ENCODE measurements around the gene C5orf58. TPM values are rescaled to one million over a fixed set of nuclear protein-coding genes. Genes with fewer than 3 reads are reported as not detected.

Gene C5orf58
- total and polyA plus RNA-seq, 7 donors, result not detected

DNA sequence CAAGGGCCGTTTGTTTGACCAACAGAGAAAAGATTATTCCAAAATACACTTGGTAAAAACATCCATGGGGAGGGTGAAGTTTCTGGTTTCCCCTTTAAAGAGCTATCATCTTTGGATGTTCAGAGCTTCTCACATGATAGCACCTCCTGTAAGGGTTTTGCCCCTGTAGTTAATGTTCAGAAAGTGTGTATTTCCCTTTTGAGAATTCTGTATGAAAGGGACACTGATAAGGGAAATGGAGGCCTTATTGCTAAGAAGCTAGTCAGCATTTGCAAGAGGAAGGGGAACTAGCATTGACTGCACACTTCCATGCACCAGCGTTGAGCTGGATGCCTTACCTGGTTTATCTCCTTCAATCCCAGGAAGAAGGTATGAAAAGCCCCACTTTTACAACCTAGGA, 31.5 kb upstream of the C5orf58 start:
- no peak for DNase-seq
- Histone ChIP-seq H3K36me3 (no peaks in the 10 kb centered on the region), H3K9me3 (no peaks in the 10 kb centered on the region), H3K4me1 (no peaks in the 10 kb centered on the region), H3K27me3 (peaks cover 0 to 3% (median 0%) of the 10 kb centered on the region in 3 donors), H3K27ac (no peak overlapping the region), H3K4me3 (no peak overlapping the region)
- 43 to 66% methylated on average over 2 of the region's 2 CpGs for WGBS, 2 donors
- intact Hi-C loops (cut with DNase I), result no loop called here
- TF ChIP-seq POLR2AphosphoS5 (IDR thresholded peaks at IDR 0.05), result no peak
- no peak for TF ChIP-seq EP300 (IDR thresholded peaks at IDR 0.05)
- TF ChIP-seq, protein P1, sequence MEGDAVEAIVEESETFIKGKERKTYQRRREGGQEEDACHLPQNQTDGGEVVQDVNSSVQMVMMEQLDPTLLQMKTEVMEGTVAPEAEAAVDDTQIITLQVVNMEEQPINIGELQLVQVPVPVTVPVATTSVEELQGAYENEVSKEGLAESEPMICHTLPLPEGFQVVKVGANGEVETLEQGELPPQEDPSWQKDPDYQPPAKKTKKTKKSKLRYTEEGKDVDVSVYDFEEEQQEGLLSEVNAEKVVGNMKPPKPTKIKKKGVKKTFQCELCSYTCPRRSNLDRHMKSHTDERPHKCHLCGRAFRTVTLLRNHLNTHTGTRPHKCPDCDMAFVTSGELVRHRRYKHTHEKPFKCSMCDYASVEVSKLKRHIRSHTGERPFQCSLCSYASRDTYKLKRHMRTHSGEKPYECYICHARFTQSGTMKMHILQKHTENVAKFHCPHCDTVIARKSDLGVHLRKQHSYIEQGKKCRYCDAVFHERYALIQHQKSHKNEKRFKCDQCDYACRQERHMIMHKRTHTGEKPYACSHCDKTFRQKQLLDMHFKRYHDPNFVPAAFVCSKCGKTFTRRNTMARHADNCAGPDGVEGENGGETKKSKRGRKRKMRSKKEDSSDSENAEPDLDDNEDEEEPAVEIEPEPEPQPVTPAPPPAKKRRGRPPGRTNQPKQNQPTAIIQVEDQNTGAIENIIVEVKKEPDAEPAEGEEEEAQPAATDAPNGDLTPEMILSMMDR (IDR thresholded peaks at IDR 0.05), result no peak
- TF ChIP-seq POLR2A (IDR thresholded peaks at IDR 0.05), result no peak

DNA sequence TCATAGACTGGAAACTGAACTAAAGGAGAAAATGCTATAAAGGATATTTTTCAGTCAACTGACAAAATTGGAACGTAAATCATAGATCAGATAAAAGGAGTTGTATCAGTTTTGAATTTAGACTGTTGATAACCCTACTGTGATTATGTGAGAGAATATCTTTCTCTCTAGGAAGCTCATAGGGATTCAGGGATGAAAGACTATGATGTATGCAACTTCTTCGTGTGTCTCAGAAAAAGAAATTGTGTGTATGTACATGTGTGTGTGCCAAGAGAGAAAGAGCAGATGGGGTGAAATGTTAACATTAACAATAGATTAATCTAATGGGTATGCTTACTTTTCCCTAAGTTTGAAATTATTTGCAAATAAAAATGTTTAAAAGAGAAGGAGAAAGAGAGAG, 30.7 kb upstream of the C5orf58 start:
- intact Hi-C loops (cut with DNase I), result no loop called here
- no peaks in the 10 kb centered on the region for H3K36me3 ChIP-seq
- peaks cover 0 to 3% (median 0%) of the 10 kb centered on the region in 3 donors for H3K27me3 ChIP-seq
- DNase-seq, result no peak
- no peaks in the 10 kb centered on the region for H3K4me1 ChIP-seq
- H3K27ac ChIP-seq, result no peak overlapping the region
- WGBS, 2 donors, result 57 to 71% methylated on average over 2 of the region's 2 CpGs
- no peaks in the 10 kb centered on the region for H3K9me3 ChIP-seq
- no peak overlapping the region for H3K4me3 ChIP-seq
- TF ChIP-seq POLR2AphosphoS5 (IDR thresholded peaks at IDR 0.05) (no peak), EP300 (IDR thresholded peaks at IDR 0.05) (no peak), POLR2A (IDR thresholded peaks at IDR 0.05) (no peak)
- TF ChIP-seq, protein P1 (IDR thresholded peaks at IDR 0.05), result no peak

DNA sequence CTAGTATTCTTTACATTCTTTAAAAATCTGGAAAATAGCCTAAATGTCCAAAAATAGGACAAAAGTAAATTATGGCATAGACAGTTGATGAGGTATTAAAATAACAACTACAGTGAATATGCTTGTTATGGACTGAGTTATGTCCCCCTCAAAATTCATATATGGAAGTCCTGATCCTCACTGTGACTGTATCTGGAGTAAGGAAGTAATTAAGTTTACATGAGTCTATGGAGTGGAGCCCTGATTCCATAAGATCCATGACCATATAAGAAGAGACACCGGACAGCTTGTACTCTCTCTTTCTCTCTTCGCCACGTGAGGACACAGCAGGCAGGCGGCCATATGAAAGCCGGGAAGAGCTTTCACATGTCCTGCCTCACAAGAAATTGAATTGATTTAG, 28.6 kb upstream of the C5orf58 start:
- TF ChIP-seq EP300 (IDR thresholded peaks at IDR 0.05) (no peak), POLR2AphosphoS5 (IDR thresholded peaks at IDR 0.05) (no peak)
- no peak overlapping the region for H3K4me3 ChIP-seq
- WGBS, 2 donors, result 79 to 86% methylated on average over 5 of the region's 5 CpGs
- H3K36me3 ChIP-seq, result no peaks in the 10 kb centered on the region
- H3K9me3 ChIP-seq, result no peaks in the 10 kb centered on the region
- peaks cover 0 to 3% (median 0%) of the 10 kb centered on the region in 3 donors for H3K27me3 ChIP-seq
- intact Hi-C loops (cut with DNase I), result no loop called here
- no peak for DNase-seq
- H3K4me1 ChIP-seq, result no peaks in the 10 kb centered on the region
- no peak overlapping the region for H3K27ac ChIP-seq

DNA sequence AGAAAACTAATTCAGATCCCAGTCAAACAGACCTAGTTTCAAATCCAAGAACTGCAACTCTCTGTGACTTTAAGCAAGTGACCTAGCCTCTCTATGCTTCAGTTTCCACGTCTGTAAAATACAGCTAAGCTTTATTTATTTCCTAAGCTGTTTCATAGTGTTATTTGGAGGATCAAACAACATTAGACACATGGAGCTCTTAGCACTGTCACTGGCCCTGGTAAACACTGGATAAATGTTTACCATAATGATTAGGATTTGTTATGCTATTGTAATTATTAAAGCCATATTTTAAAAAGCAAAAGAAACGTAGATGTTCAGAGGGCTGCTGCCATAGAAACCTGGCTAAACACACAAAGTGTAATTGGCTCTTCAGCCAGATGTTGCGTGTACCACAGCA, 26.6 kb upstream of the C5orf58 start:
- Histone ChIP-seq H3K4me3 (no peak overlapping the region), H3K4me1 (no peaks in the 10 kb centered on the region), H3K36me3 (no peaks in the 10 kb centered on the region), H3K9me3 (no peaks in the 10 kb centered on the region), H3K27ac (no peak overlapping the region), H3K27me3 (peaks cover 0 to 3% (median 0%) of the 10 kb centered on the region in 3 donors)
- WGBS, 2 donors, result 24 to 55% methylated on average over 3 of the region's 3 CpGs
- DNase-seq, result no peak
- TF ChIP-seq, protein P1 (IDR thresholded peaks at IDR 0.05), result no peak
- TF ChIP-seq POLR2AphosphoS5 (IDR thresholded peaks at IDR 0.05) (no peak), POLR2A (IDR thresholded peaks at IDR 0.05) (no peak), EP300 (IDR thresholded peaks at IDR 0.05) (no peak)
- intact Hi-C loops (cut with DNase I), result no loop called here

DNA sequence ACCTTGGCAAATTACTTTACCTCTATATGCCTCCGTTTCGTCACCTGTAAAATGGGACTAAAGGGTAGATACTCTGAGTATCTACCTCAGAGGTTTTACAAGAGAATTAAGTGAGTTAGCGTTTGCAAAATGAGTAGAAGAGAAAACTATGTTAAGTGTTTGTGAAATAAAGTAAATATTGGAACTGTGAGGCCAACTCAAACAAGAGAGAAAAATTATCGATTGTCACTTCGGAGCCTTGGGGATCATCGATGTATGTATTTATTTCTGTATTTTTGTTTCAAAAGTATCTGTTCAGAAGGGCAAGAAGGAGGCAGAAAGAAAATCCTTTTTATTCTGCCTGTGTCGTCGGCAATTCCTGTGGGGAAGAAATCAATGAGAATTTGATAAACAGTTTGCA, 25.8 kb upstream of the C5orf58 start:
- WGBS, 2 donors, result 62 to 79% methylated on average over 8 of the region's 8 CpGs
- intact Hi-C loops (cut with DNase I), result no loop called here
- DNase-seq, result no peak

More for the DNA sequence above, 25.8 kb upstream of the C5orf58 start:
- Histone ChIP-seq H3K9me3 (no peaks in the 10 kb centered on the region), H3K4me3 (no peak overlapping the region), H3K27me3 (peaks cover 0 to 3% (median 0%) of the 10 kb centered on the region in 3 donors), H3K27ac (no peak overlapping the region), H3K4me1 (no peaks in the 10 kb centered on the region), H3K36me3 (no peaks in the 10 kb centered on the region)
- TF ChIP-seq, protein P1 (IDR thresholded peaks at IDR 0.05), result no peak
